Activated CD4-positive, alpha-beta T cell treated with anti-CD3 and anti-CD28 coated beads, Interleukin-2, amount 50 U/mL, for 24 hours (primary cell): ENCODE data around the gene GAS6.
"Not testable (repeated sequence)": the region's sequence is repeated elsewhere in the genome, so short reads cannot be mapped to it uniquely, and the experiment has no call there.

Experiments
- DNase-seq, 2 donors: peaks; one replicate each; pipeline ENCODE4 v3.0.0-alpha.2; 2020; ENCODE audit warnings: low read depth in 1 of 2, low spot score in 1 of 2

GAS6 gene

DNA sequence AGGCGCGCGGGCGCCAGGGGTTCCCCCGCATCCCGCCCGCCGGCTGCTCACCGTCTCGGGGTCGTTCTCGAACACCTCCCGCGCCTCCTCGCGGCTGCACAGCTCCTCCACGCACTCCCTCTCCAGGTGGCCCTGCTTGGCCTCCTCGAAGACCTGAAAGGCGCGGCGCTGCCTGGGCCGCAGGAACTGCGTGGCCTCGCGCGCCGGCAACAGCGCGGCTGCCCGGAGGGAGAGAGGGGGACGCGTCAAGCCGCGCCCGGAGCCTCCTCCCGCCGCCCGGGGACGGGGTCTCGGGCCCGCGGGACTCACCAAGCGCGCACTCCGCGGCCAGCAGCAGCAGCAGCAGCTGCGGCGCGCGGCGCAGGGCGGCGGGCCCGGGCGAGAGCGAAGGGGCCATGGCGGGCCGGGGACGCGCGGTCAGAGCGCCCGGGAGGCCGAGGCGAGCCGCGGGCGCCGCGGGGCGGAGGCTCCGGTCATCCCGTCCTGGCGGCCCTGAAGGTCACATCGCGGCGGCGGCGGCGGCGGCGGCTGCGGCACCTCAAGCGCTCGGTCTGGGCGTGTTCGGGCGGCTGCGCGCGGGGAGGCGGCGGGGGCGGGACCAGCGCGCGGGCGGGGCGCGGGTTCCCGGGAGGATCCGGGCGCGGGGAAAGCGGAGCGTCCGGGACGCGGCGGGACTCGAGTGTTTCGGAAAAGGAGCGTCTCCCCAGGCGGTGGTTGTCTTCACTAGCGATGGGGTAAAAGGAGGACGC is at the start of gene GAS6:
TSS of gene GAS6 (minus strand) at position 553 of the 749 bp plus-strand sequence. CDS start at position 397, 156 bp downstream.
- no peak for DNase-seq

GRCh38 chr13:113913408-113913807 is 49.5 kb upstream of the GAS6 start:
- not testable (repeated sequence) for DNase-seq

DNA sequence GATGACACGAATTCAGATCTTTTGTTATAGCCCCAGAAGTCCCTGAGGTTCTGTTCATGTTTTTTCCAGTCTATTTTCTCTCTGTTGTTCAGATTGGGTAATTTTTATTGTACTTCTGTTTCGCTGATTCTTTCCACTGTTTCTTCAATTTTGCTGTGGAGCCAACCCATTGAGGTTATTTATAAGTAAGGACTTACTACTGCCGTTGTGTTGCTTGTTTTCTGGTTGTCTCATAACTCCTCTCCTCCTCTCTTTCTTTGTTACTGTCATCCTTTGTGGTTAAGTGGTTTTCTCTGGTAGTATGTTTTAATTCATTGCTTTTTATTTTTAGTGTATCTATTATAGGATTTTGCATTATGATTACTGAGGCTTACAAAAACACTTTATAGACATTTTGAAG is 48.7 kb upstream of the GAS6 start:
- no peak for DNase-seq

DNA sequence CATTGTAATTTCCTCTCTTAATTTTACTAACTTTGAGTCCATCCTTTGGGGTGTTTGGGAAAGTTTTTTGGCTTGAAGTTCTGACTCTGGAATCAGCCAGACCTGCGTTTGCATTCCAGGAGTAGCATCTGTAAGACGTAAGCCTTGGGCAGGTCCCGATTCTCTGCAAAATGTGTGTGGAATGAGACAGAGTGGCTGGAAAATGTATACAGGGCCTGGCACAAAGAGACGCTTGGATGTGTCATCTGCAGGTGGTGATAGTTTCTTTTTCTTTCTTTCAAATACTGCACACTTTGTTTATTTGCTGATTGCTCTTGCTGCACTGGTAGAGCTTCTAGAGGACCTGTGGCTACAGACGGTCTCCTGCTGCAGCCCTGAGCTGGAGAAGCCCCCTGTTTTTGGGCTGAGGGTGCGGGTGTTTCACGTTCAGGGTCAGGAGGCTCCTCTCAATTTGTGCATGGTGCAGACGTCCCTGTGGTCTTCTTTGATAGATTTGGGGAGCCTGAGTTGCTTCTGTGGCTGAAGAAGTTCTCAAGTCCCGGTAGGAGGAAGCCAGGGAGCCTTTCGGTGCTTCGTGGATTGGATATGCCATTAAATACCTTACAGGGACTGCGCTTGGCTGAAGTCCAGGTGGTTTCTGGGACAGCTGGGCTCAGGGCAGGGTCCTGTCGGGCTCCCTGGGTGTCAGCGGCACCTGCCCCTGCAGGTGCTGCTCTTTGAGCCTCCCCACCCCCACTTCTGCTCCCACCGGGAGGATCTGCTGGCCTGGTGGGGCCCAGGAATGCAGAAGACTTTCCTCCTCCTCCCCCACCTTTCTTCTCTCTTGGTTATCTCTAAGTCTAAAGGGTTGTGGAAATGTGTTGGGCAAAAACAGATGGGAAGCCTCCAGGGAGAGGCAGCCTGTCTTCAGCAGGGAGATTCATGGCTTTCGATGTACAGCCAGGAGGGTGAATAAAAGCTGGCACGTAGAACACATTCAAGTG is 44.0 kb upstream of the GAS6 start:
- DNase-seq, result no peak

DNA sequence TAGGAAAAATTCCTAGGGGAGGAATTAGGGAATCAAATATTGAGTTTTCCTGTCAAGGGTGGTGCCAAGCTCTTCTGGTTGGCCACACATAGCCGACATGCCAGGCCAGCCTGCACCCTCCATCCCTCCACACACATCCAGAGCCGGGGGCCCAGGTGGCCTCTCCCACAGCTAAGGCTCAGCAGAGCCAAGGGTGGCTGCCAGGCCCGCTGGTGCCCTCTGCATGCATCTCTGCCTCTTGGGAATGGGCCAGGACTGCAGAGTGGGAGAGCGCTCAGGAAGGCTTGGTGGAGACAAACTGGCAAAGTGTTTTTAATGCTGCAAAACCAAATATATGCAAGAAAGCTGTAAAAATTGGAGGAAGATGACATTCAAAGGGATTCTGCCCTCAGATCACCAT is 42.7 kb upstream of the GAS6 start:
- DNase-seq, result no peak

DNA sequence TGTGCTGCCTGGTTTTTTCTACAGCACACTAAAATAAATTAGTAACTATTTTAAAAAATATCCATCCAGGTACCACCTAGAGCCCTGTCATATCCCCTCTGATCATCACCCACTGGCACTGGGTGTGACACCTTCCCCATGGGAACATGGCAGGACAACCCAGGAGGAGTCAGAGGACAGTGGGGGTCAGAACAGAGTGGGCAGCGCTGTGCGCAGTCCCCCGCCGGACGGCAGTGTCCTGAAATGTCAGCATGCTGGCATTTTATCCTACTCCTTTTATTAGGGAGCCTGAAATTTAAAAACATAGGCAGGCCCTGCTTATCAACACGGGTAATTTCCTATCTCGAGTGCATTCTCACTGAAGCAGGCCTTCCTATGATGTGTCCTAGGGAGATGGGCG is 42.1 kb upstream of the GAS6 start:
- DNase-seq, result no peak

- no peak for DNase-seq
Observed at GRCh38 chr13:113905018-113905417, 41.1 kb upstream of the GAS6 start.

GRCh38 chr13:113904411-113904810 is 40.5 kb upstream of the GAS6 start:
- no peak for DNase-seq

- no peak for DNase-seq
Observed at GRCh38 chr13:113903912-113904311, 40.0 kb upstream of the GAS6 start.

DNA sequence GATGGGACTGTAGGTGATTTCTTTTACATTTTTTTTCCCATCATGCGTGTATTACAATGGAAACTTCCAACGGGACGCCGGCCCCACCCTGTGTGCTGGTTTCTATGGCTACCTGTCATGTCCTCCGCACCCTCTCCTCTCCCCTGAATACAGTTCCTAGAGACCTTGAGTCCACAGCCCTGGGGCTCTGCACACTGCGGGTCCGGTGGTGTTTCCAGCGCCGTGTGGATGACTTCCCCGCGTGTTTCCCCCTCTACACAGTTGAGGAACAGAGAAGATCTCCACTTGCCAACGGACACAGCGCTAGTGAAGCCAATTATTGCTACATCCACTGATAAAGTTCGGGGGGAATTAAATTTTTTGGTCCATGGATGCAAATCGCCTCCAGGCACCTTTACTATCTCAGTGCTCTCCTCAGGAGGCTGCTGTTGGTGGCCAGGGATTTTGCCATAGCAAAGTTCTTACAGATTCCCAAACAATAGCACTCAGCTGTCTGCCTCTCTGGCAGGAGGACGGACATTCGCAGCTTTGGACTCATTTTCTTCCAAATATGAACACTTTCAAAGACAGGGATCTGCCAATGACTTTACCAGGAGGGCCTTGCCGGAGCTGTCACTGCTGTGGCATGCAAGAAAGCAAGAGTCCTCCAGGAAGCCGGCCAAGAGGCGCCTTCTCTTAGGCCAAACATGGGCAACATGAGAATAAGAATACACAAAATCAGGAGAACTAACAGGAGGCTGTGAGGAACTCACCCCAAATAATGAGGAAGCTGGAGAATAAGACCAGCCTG is 39.3 kb upstream of the GAS6 start:
- DNase-seq, result no peak

DNA sequence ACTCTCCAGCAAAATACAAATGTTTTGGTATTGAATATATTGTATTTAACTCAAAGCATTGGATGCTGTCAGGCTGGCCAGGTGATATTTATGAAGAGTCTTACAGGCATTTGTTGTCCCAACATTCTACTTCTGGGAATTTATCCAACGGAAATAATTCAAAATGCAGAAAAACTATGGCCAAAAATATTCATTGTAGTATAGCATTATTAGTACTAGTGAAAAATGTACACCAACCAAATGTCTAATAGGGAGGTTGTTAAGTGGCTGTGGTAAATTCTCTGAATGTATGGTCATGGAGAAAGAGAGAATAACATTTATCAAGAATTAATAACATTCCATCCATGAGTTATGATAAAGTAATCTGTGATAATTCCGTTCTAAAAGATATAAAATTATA is 38.6 kb upstream of the GAS6 start:
- DNase-seq, result no peak

DNA sequence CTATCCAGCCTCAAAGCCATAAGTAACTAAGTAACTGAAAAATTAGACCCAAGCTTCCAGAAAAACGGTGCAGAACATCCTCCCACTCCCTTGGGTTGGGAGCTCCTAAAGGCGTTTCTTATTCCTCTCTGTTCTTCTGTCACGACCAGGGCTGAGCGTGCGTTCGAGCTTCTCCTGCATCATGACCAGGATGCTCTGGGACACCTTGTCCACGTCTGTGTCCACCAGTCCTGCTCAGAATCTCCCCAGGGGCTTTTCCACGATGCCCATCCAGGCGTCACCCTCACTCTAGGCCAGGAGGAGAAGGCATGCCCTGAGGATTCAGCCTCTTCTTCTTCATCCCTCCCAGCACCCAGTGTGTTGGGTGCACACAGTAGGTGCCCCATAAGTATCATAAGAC is 37.8 kb upstream of the GAS6 start:
- no peak for DNase-seq

- no peak for DNase-seq
Observed at GRCh38 chr13:113901231-113901630, 37.4 kb upstream of the GAS6 start.

DNA sequence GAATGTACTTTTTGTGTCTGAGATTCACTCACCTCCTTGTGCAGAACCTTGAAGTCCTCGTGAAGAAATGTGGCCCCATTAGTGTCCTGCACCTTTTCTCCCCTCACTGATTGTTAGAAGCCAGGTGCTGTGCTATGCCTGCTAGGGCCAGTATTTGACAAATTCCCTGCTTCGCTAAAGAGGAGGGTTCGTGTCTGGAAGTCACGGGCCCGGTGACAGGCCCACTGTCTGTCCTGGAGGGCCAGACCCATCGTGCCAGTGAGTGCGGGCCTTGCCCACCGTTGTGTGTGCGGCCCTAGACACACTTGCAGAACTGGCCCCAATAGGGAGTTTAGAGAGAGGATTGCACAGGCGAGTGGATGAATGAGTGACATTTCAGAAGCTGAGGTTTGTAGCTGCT is 36.8 kb upstream of the GAS6 start:
- DNase-seq, result no peak

GRCh38 chr13:113898391-113898790 is 34.5 kb upstream of the GAS6 start:
- no peak for DNase-seq

- no peak for DNase-seq
Observed at GRCh38 chr13:113897966-113898365, 34.1 kb upstream of the GAS6 start.

DNA sequence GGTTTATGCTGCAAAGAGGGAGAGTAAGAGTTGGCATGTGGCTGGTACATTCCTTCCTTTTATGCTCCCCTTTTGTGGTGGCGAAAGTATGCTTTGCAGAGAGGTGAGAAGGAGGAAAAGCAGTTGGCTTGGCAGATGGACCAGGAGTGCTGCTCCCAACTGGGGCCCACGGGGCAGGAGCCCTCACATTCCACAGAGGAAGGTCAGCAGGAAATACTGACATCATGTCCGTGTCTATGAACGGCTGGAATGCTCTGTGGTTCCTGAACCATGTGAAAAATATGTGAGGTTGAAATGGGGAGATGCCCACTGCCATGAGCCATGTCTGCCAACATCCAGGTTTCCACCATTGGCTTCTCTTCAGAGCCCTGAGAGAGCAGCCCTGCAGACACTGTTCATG is 33.3 kb upstream of the GAS6 start:
- DNase-seq, result no peak

DNA sequence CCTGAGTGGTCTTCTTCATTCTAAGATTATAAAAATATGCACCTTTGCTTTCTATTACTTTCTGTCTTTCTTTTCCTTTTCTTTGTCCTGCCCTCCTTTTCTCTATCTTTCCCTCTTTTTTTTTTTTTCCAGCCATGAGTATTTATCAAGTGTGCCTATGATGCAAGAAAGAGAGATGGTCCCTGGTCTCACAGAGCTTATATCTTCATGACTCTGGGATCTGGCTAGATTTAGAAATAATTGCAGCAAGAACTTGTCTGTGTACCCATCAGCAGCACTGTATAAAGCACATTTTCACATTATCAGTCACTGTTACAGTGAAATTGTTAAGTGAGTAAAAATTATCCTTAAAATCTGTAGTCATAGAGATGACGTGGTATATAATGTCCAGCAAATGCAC is 31.6 kb upstream of the GAS6 start:
- DNase-seq, result no peak

DNA sequence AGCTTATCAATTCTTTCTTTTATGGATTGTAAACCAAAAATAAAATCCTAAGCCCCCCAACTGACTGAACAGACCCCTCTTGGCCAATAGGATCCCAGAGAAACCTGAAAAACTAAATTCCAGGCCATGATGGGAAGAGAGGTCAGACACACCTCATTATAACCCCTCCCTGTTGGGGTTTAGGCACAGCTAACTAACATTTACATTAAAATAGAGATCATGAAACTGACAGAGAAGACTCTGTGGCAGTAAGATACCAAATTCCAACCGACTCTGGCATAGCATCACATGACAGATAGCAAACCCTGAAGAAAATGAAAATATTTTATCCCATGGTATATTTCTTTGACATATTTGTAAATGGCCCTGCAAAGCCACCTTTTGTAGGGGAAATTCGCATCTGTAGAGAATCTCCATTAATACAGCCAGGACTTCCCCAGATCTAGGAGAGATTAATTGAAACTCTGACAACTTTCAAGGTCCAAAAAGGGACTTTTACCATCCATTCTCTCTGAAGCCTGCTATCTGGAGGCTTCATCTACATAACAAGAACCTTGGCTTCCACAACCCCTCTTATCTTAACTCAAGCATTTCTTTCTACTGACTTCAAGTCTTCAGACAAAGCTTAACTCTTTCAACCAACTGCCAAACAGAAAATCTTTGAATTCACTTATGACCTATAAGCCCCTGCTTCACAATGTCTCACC is 27.1 kb upstream of the GAS6 start:
- DNase-seq, result no peak

DNA sequence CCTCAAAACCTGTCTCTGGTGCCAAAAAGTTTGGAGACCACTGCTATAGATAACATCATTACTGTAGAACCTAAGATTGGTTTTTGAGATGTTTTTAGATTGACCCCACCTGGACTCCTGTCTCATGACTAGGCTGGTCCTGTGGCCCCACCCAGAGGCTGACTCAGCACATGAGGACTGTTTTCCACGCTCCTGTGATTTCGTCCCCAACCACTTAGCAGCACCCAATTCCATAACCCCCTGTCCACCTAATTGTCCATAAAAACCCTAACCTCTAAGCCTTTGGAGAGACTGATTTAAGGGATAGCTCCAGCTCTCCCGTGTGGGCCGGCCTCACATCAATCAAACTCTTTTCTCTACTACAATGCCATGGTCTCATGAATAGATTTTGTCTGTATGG is 25.6 kb upstream of the GAS6 start:
- DNase-seq, result no peak
